22Rv1 (cell line): ENCODE results near the gene IL18R1.

Experiments used
- H3K27ac ChIP-seq: fragments of 450-650 bp; 2 replicates; pipeline ENCODE4 v1.5.1; 2017
- ZFX ChIP-seq: fragments of 450-650 bp; IDR thresholded peaks from 2 replicates; pipeline ENCODE4 v1.6.1; 2017; ENCODE audit warnings: antibody characterized with exemption, borderline replicate concordance
- TF ChIP-seq, protein P1 (sequence below): fragments of 450-650 bp; IDR thresholded peaks from 2 replicates; pipeline ENCODE4 v1.5.1; 2017; ENCODE audit warnings: mild to moderate bottlenecking

The IL18R1 gene

DNA sequence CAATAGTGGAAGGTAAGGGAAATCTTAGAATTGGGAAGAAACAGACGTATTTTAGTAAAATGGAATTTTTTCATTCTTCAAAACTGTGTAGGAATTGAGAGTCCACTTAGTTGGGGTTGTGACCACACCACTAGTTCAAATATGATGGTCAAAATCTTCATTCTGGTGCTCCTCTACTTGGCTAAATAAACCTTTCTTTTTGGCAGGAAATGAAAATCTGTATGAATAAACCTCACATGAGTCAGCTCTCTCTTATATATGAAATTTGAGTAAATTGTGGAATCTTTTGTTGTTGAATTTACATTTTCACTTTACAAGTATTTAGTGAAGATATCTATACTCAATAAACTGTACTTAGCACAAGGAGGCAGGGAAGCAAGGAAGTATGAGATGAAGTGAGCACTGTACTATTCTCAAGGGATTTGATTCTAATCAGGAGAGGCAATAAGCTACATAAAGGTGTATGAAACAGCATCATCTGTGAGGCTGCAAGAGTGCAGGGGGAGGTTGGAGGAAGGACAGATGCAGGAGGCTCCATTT is 20.5 kb downstream of the IL18R1 start:
- H3K27ac ChIP-seq = no peak overlapping the region
- TF ChIP-seq, protein P1, sequence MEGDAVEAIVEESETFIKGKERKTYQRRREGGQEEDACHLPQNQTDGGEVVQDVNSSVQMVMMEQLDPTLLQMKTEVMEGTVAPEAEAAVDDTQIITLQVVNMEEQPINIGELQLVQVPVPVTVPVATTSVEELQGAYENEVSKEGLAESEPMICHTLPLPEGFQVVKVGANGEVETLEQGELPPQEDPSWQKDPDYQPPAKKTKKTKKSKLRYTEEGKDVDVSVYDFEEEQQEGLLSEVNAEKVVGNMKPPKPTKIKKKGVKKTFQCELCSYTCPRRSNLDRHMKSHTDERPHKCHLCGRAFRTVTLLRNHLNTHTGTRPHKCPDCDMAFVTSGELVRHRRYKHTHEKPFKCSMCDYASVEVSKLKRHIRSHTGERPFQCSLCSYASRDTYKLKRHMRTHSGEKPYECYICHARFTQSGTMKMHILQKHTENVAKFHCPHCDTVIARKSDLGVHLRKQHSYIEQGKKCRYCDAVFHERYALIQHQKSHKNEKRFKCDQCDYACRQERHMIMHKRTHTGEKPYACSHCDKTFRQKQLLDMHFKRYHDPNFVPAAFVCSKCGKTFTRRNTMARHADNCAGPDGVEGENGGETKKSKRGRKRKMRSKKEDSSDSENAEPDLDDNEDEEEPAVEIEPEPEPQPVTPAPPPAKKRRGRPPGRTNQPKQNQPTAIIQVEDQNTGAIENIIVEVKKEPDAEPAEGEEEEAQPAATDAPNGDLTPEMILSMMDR = no peak
- TF ChIP-seq ZFX = no peak

DNA sequence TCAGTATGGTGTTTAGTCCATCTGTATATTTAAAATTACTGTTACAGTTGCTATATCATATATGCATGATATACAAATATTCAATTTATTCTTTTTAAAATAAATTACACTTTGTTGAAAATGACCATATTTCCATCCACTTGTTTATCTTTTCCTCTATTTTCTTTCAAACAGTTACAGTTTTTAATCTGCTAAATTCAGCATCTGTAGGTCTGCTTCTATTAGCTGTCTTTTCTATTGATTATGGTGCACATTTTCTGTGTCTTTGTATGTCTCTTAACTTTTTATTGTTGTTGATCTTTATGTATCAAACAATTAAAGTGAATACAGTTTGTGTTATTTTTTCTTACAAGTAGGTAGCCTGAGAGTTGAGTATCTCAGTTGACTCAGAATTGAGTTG is 28.1 kb downstream of the IL18R1 start:
- TF ChIP-seq ZFX = no peak
- TF ChIP-seq, protein P1 = no peak
- no peak overlapping the region for H3K27ac ChIP-seq

DNA sequence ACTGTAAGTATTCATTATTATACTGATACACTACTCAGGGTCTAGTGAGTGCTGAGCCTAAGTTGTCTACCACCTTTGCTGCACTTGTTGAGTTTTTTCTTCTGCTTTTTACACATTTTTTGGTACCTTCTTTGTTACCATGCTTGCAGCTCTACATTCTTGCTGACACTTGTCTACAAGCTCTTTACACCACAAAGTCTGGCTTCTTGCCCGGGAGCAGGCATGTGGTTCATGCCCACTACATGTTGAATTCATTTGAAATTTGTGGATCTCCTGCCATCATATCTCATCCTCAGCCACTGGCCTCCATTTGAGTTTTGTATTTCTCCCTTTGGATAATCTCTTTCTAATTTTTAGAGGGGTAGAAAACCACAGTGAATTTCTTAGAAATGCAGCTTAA is 29.9 kb downstream of the IL18R1 start:
- H3K27ac ChIP-seq = no peak overlapping the region
- TF ChIP-seq, protein P1 = no peak
- no peak for TF ChIP-seq ZFX

DNA sequence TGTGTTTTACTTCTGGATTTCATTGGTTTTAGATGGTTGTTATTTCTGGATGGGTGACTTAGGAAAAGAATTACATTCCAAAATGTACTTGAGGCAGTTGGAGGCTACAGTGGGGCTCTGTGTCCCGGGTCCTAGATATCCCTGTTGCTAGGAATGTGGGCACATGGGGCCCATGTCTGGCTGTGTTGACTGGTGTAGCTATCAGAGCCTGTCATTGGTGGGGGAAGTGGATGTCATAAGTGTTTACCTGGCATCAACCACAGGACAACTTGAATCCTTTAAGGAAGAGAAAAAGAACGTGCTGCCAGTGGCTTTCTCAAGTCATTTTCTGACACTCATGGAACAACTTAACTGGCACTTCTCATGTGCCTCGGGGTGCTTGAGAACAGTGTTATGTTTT is 30.4 kb downstream of the IL18R1 start:
- TF ChIP-seq, protein P1 = no peak
- no peak for TF ChIP-seq ZFX
- H3K27ac ChIP-seq = no peak overlapping the region

DNA sequence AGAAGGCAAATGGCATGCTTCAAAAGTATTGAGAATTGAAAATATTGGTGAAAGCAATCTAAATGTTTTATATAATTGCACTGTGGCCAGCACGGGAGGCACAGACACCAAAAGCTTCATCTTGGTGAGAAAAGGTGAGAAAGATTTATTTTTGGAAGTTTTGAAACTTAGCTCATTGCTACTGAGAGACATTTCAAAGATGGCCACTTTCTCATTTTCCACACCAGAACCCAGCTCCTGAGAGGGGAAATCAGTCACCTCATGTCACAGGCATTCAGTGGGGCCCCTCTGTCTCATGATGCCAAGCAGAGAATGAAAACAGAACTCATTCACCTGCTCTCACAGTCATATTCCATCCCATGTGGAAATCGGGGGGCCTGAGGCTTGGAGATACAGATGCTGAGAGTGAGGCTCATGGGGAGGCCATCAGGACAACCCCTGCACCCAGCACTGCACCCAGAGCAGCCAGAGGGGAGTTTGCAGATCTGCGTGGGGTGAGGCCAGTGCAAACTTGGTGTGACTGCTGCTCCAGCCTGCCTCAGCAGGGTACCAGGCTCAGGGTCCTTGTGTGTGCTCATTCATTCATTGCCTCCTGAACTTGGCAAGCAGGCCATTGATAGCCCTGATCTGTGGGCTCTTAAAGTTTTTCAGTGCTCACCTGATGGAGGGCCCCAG is 31.4 kb downstream of the IL18R1 start:
- no peak overlapping the region for H3K27ac ChIP-seq

DNA sequence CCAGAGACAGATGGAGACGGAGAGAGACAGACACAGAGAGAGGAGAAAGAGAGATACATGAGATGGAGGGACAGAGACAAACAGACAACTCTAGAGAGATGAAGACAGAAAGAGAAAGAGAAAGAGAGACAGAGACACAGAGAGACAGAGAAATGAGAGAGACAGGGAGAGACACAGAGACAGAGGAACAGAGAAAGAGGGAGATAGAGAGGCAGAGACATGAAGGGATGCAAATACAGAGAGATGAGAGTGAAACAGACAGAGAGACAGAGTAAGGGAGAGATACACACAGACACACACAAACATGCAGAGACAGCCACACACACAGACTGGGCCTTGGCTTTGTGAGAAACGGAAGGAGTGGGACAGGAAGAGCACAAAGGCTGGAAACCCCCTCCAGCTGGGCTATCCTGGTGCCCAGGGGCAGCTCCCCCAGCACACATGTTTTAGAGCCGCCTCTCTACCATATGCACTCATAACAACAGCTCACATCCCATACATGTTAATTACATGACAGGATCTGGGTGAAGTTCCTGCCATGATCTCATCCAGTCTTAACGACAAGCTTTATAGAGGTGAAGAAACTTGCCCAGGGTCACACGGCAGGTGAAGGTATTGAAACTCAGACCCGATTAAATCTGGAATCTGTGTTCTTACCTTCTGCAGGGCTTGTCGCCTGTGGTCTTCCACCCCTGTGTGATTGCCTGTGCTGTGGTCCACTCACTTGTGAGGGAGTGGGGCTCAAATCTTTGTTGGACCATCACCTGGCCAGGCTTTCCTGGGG is 32.4 kb downstream of the IL18R1 start:
- H3K27ac ChIP-seq = no peak overlapping the region
- TF ChIP-seq, protein P1 = no peak
- TF ChIP-seq ZFX = no peak

More for the DNA sequence above, 31.4 kb downstream of the IL18R1 start:
- TF ChIP-seq ZFX = no peak
- TF ChIP-seq, protein P1 = no peak

DNA sequence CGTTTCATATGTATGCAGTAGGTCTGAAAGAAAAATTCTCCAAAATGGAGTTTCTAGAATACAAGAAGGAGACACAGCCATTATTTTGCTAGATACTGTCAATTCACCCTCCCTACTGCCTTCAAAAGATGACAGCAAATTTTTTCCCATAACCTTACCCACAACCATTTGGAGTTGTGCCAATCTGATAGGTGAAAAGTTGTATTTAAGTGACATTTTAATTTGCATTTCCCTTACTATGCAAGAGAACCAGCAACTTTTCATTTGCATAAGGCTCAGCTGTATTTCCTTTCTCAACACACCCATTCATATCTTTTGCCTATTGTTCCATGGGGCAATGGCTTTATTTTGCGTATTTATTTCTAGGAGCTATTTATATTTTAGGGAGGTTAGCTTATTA is 36.0 kb downstream of the IL18R1 start:
- TF ChIP-seq, protein P1 = no peak
- no peak for TF ChIP-seq ZFX

More for the DNA sequence above, 36.0 kb downstream of the IL18R1 start:
- H3K27ac ChIP-seq = no peak overlapping the region
